NCI-H146 (cell line): ENCODE measurements around the gene C20orf144.

Source experiments
- DNase-seq: peaks from one replicate; lab custom pipeline; 2025; lab: John Stamatoyannopoulos, UW

C20orf144 gene

DNA sequence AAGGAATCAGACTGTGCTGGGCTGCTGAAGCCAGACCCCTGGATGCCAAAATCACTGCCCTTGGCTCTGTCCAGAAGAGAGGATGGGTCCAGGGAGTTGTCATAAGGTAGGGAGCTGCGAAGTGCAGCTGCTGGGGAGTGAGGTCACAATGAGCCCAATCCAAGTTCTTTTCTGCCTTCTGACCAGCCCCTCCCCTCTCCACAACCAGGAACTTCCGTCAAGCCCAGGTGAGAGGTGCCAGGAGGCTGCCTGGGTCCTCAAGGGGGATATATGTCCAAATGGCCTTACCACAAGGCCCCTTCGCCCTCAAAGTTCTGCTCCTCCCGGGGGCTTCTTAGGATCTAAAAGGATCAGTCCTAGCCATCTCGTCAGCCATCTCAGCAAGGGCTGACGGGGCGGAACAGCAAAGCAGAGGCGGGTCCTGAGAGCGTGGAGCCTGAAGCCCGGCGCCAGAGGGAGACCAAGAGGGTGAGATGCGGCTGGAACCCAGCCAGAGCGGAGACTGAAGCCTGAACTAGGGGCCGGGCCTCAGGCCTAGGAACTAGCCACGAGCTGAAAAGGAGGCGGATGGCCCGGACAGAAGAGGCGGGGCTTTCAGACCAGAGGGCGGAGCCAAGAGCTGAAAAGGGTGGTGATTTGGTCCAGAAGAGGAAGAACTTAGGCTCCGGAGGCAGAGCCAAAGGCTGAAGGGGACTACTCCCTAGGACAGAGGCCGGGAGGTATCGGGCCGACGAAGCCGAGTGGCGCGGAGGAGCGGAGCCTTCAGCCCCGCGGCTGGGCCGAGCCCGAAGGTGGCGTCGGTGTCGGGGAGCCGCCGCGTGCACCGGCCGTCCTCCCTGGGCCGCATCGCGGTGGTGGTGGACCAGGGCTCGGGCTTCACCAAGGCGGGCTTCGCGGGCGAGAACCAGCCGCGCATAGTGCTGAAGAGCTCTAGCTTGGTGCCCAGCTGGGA is 4.4 kb downstream of the C20orf144 start, which contains the start of gene ACTL10:
Gene ACTL10, plus strand, starts transcription at position 651 of the 952 bp plus-strand sequence. CDS start 555 bp downstream, outside the sequence.
- DNase-seq, result peak; percentile 92

- DNase-seq, result peak; percentile 60
These were observed 5.1 kb downstream of the C20orf144 start for GRCh38 chr20:33667245-33667675.

DNA sequence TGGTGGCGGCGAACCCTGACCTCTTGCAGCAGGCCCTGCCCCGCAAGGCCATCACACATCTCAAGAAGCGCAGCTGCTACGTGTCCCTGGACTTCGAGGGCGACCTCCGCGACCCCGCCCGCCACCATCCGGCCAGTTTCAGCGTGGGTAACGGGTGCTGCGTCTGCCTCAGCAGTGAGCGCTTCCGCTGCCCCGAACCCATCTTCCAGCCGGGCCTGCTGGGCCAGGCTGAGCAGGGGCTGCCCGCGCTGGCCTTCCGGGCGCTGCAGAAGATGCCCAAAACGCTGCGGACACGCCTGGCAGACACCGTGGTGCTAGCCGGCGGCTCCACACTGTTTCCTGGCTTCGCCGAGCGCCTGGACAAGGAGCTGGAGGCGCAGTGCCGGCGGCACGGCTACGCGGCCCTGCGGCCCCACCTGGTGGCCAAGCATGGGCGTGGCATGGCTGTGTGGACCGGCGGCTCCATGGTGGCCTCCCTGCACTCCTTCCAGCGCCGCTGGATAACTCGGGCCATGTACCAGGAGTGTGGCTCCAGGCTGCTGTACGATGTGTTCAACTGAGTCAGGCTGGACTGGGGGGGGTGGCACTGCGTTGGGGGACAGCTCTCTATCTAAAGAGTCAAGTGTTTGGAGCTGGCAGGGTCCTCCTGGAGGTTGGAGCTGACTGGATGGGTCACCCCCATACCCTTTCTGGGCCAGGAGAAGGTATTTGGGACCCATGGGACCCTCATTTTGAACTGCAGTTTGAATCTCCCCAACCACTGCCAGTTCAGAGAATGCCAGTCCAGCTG is 5.7 kb downstream of the C20orf144 start:
- peak; percentile 68 for DNase-seq

- DNase-seq, result no peak
These were observed 6.5 kb downstream of the C20orf144 start for GRCh38 chr20:33668466-33669155.

DNA sequence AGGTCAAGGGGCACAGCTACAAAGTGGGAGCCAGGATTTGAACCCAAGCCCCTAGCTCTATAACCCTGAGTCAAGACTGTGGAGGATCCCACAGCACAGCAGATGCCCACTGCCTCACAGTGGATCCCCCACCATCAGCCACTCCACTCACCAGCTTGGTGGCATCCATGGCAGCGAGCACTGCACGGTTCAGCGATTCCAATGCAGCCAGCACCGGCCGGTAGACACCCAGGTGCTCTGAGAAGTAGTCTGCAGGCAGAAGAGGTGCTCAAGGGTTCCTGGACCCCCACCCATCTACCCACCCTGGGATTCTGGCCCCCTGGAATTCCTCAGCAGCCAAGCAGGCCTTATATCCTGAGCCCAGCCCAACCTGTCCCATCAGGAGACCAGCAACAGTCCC is 7.1 kb downstream of the C20orf144 start:
- DNase-seq, result no peak

- DNase-seq, result no peak
These were observed 7.9 kb downstream of the C20orf144 start for GRCh38 chr20:33669873-33670640.

GRCh38 chr20:33670715-33671499 is 8.8 kb downstream of the C20orf144 start:
- DNase-seq, result no peak

DNA sequence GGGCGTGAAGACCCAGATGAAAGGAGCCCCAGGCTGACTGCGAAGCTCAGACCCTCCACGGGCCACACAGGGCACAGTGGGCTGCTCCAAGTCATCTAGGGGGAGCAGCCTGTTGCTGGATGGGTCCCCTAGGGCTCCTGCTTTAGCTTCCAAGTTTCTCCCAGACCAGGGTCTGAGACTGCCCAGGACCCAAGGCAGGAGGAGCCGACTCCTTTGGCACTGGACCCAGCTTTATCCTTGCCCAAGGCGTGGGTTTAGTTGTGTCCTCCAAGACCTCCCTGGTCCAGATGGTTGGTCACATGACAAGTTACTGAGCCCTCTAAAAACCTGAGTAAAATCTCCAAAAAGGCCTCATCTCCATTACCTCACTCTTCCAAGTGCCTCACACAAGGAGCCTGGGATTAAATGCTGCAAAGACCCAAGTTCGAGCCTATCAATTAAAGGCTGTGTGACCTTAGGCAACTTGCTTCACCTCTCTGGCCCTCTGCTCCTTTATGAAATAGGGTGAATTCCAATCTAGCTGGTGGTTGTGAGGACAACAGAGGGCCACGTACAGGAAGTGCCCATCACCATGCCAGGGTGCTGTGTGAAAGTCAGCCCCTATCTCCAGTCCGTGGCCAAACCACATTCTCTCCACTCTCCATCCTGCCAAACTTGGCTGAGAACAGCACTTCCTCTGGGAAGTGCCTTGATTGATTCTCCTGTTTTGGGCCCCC is 9.6 kb downstream of the C20orf144 start:
- no peak for DNase-seq

- DNase-seq, result peak; percentile 99
These were observed 10.4 kb downstream of the C20orf144 start for GRCh38 chr20:33672426-33673113.

DNA sequence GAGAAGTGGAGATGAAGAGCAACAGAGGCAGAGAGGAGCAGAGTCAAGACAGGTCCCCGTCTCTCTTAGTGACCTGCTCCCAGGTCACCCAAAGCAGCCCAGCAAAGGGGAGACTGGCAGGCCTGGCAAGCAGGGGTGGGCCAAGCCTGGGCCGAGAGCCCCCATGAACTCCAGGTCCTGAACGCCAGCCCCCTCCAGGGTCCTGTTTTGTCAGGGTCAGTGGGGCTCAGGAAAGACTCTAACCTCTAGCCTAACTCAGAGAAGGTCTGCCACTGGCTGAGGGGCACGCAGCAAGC is 10.9 kb downstream of the C20orf144 start:
- no peak for DNase-seq

DNA sequence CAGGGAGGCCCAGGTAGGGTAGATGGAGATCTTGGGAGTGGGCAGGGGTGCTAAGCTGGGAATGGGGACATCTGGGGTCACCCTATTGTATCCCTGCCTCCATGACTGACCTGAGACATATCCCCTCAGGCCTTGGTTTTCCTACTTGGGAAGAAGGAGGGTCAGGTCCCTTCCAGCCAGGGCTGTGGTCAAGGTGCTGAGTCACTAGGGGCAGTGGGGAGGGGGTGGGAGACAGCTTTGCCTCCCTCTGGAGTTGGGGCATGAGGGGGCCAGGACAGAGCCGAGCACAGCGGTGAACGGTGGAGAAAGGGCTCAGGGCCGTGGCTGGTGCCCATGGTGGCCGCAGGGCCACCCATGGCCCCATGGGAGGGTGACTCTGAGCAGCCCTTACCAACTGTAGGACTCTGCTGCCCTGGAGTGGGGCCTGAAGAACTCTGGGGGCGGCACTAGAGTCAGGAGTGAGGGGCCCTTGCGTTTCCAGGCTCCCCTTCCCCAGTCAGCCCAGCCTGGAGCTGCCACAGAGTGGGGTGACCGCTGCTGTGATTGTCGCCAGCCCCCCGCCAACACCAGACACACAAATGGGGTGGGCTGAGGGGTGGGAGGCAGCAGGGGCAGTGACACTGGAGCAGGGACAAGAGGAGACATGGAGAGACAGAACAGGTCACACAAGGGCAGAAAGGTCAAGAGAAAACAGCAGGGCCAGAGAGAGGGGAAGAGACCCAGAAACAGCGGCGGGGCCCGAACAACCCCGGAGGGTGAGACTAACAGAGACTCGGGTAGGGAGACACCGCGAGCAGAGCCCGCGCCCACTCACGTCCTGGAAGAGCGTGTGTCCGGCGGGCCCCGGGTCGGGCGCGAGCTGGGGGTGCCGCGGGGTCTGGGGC is 11.5 kb downstream of the C20orf144 start:
- no peak for DNase-seq

GRCh38 chr20:33674294-33675135 is 12.4 kb downstream of the C20orf144 start, which contains the start of gene NECAB3:
Gene NECAB3 (minus strand): TSS chr20:33674428. CDS start chr20:33674352, 76 bp downstream.
- peak; percentile 88 for DNase-seq

- no peak for DNase-seq
These were observed 13.2 kb downstream of the C20orf144 start for GRCh38 chr20:33675136-33675959.

DNA sequence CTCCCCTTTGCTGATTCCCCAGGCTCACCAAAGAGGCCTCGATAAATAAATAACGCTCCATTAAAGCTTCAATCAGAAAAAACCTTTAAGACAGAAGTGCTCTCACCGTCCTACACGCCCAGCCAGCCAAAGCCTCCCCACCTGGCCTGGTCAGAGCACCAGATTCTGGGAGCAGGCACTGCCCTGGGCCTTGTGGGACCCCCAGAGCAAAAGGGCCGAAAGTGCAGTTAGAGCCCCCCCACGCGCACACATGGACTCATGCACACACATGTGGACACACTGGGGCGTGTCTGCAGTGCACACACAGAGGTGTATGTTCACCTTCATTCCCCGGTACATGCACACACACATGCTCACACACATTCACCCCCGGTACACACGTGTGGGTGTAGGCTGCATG is 14.0 kb downstream of the C20orf144 start:
- no peak for DNase-seq

DNA sequence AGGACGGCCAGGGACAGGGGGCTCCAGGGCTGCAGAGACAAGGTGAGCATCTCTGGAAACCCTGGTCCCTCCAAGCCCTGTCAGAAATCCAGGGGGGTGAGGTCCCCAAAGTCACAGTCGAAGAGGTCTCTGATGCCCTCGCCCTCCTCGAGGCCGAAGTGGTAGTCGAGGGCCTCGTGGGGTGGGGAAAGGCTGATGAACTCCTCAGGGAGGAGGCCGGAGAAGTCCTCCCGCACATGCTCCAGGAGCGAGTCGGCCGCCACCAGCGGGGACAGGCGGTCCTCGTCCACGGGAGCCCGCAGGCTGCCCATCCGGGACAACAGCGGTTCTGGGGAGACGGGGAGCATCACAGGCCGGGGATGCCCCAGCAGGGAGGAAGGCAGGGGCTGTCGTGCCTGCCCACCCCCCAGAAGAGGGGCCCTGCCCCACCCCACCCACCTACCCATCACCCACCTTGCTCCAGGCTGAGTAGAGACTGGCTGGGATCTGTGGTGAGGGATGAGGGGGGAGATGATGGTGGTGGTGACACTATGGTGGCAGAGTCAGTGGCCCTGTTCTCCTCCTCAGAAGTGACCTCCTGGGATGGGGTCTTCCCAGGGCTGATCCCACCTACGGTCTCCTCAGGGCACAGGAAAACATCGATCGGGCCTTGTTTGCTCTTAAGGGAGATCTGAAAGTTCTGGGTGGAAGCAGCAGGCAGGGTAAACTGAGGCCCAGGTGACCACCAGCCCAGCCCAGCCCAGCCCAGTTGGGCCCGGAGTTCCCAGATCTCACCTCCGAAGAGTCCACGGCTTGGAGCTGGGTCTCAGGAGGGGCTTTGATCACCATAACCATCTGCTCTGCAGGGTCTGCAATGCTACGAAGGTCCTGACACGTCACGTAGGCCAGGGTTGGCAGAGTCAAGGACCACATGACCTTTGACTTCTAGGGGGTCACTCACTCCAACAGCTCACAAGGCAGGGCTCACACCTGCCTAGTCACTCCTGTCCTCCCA is 14.8 kb downstream of the C20orf144 start:
- DNase-seq, result no peak
